ENCODE data around the gene ATG2A.

The ATG2A gene

GRCh38 chr11:64883575-64883974 is 33.4 kb downstream of the ATG2A start:
- DNase-seq = no peak

DNA sequence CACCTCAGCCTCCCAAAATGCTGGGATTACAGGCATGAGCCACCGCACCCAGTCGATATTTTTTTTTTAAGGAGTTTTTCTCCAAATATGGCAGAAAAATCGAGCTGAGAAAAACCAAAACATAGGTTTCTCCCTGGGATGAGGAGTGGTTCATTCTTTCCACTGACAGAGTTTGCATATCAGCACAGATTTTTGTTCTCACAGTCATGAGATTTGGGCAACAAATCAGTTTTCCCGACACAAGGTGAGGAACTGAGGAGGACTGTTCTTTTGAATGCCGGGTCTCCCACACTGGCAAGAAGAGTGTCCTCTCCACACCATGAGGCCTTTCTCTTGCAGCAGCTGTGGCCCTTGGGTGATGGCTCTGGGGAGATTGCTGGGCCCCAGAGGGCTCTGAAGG is 34.8 kb downstream of the ATG2A start:
- no peak for DNase-seq

DNA sequence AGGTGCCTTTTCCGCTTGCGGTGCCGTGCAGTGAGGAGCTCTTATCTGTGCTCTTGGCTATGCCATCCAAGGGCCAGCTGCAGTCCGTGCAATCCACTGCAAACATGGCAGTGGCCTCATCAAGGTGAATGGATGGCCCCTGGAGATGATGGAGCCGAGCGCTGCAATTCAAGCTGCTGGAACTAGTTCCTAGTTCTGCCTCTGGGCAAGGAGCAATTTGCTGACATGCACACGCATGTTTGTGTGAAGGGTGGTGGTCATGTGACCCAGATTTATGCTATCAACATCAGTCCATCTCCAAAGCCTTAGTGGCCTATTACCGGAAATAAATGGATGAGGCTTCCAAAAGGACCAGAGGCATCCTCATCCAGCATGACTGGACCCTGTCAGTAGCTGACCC is 35.5 kb downstream of the ATG2A start:
- no peak for DNase-seq

GRCh38 chr11:64880240-64881001 is 36.6 kb downstream of the ATG2A start:
- DNase-seq = peak; percentile 88

DNA sequence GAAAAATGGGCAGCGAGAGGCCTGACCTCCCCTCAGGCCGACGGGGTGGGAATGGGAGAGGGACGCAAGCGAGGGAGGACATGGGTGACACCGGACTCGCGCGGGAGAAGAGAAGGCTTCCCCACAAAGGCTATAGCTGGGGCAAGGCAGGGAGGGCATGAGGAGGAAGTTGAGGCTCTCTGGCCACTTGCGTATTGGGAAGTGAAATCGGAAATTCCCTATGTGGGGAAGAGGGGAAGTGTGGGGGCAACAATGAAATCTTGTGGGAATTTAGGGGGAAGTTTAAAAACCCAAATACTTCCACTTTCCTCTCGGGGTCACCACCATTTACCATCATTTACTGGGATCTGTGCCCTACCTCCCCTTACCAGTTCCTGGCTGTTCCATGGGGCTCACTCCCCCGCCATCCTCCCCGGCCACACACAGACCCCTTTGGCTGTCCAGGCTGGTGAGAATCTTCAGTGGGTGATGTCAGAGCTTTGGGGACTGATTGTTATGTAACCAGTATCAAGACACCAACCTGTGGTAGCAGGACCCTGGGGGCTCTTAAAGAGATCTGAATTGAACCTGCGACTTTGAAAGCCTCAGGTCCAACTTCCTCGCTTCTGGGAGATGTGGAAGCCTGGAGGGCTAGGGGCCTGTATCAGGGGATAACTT is 37.6 kb downstream of the ATG2A start:
- peak; percentile 98 for DNase-seq

DNA sequence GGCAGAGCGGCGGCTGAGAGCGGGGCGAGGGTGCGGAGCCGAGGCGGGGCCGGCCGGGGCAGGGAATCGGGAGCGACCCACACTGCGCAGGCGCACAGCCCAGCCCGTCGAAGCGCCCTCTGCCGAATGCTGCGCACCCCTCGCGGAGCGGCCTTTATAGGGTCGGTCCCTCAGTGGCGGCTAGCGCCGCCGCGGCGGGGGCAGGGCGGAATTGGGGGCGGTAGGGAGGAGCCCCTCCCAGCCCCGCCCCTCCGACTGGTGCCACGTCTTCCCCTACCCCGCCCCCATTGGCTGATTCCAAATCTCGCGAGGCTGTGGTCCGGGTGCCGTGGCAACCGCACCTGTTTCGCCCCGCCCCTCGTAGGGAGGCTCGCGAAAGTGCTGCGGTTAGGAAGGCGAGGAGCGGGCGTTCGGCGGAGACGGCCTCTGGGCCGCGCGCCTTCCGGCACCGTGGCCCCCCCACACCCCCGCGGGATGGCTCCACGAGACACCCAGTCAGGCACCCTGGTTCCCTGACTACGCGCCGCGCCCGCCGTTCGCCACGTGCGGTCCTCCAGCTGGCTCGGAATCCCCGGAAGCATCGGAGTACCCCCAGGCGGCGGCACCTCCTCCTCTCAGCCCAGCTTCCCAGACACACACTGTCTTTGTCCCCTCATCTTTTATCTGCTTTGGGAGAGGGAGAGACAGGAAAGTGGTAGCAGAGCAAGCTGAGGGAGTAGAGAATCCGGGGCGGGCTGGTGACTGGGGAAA is 38.3 kb downstream of the ATG2A start, which contains the start of gene EHD1:
EHD1 (minus strand) TSS at position 128 of the 750 bp plus-strand sequence. CDS start 157 bp downstream, outside the sequence.
- peak; percentile 99 for DNase-seq

DNA sequence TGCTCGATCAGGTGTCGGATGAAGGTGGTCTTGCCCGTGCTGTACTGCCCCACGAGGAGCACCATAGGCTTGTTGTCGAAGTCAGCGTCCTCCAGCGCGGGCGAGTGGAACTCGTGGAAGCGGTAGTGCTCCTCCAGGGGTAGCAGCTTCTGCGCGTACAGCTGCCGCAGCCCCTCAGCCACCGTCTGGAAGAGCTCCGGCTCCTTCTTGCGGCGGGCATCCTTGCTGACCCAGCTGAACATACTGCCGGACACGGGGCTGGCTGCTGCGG is 38.9 kb downstream of the ATG2A start:
- DNase-seq = no peak

- DNase-seq = peak; percentile 57
Measured at GRCh38 chr11:64877390-64878222, 39.4 kb downstream of the ATG2A start.

DNA sequence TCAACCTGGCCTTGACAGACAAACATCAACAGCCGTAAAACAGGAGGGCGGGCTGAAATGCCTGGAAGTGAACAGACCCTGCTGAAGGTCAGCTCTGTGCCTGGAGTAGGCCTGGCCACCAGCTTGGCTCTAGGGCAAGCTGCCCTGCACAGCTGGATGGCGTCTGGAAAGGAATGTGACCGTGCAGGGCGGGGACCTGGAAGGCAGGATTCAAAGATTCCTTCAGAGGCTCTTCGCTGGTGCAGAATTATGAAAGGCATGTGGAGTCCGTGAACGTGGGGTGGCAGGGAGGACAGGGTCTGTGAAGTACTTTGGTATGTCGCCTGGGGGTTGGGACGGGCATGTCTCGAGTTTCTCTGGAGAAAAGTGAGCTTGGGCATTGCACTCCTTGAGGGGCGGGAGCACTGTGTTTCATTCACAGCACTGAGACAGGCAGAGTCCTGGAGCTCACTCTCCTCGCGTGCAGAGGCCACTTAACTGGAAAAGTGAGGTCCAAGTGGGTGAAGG is 40.1 kb downstream of the ATG2A start:
- no peak for DNase-seq

- DNase-seq = no peak
Measured at GRCh38 chr11:64876229-64876750, 40.7 kb downstream of the ATG2A start.

DNA sequence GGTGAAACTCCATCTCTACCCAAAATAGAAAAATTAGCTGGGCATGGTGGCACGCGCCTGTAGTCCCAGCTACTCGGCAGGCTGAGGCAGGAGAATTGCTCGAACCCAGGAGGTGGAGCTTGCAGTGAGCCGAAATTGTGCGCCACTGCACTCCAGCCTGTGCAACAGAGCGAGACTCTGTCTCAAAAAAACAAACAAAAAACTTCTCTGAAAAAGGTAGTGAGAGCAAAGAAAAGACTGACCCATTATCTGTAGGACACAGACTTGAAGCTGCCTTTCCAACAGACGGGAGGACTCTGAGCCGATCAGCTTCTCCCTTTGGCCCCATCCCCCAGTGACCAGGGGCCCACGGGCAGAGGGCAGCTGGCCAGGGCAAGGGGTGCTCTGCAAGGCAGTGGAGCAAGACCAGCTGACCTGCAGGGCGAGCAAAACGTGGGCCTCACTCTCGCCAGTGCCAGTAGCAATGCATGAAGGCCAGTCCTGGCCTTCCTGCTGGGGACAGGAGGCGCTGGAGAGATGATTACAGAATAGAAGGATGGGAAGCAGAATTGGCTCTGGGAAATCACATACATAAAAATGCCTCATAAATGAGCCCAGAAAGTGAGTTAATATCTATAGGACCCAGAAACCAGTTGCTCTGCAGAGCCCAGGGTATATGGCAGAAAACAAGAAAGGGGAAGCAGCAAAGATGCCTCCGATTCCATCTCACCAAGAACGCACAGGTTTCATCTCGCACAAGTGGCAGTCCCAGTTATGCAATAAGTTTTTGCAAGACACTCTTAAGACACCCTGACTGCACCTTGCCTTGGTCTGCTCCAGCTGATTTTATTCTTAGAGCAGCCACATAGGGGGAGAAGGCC is 41.4 kb downstream of the ATG2A start:
- peak; percentile 46 for DNase-seq

DNA sequence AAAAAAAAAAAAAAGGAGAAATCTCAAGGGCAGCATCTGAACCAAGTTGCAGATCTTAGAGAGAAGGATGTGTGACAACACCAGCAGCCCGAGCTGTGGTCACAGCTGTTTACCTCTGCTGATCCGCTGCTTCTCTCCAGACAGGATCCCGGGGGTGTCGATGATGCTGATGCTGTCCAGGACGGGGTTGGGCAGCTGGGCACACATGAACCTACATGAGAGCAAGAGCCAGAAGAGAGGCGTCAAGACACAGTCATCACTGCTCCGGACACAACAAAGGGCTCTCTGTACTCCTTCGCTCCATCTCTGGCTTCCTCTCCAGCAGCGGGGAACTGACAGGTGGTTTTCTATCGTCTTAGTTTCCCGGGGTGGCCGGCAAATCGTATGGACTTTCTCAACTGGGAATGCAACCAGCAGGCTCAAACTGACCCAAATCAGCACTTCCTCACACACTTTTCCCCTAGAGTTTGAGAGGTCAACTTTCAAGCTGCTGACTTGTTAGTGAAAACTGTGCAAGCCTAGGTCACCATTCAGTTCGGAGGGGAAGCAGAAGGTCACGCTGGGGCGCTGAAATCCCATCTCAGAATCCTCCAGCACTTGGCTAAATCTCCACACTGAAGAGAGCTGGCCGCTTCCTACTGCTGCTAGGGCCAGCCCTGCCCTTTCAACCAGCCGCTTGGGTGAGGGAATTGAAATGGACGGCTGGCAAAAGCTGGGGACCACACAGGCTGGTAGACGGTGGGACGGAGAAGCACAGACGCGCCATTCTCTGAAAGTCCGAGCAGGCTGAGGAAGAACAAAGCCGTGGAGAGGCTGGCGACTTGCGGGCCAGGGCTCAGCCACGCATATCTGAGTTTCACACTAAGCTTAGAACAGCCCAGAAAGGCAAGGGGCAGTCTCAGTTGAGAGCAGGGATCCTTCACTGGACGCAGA is 42.4 kb downstream of the ATG2A start:
- DNase-seq = peak; percentile 44

- no peak for DNase-seq
Measured at GRCh38 chr11:64872790-64873488, 44.1 kb downstream of the ATG2A start.

GRCh38 chr11:64871492-64871891 is 45.5 kb downstream of the ATG2A start:
- no peak for DNase-seq

- DNase-seq = no peak
Measured at GRCh38 chr11:64870893-64871466, 46.0 kb downstream of the ATG2A start.

- DNase-seq = peak; percentile 90
Measured at GRCh38 chr11:64870176-64870892, 46.7 kb downstream of the ATG2A start.

- no peak for DNase-seq
Measured at GRCh38 chr11:64869571-64870175, 47.3 kb downstream of the ATG2A start.

- DNase-seq = peak; percentile 81
Measured at GRCh38 chr11:64868904-64869570, 48.0 kb downstream of the ATG2A start.
